DOHH2 (cell line): ENCODE results near the gene NFATC4.

Experiments used
- CTCF ChIP-seq: fragments of 200-600 bp; sonication (generic); IDR thresholded peaks from one replicate; pipeline ENCODE4 v1.5.1; 2014; ENCODE audit warnings: antibody characterized with exemption, mild to moderate bottlenecking, low read depth, low read length; ENCODE audit not compliant: poor library complexity, severe bottlenecking
- EZH2phosphoT487 ChIP-seq: fragments of 200-600 bp; sonication (generic); IDR thresholded peaks from 2 replicates; pipeline ENCODE4 v1.6.1; 2017; ENCODE audit warnings: borderline replicate concordance, mild to moderate bottlenecking, antibody characterized with exemption, low read length, moderate library complexity, mixed read lengths

- TF ChIP-seq CTCF (no peak), EZH2phosphoT487 (no peak)
These were observed 59.8 kb downstream of the NFATC4 start for GRCh38 chr14:24427537-24428508.
